NT2/D1 (cell line): Measurements from ENCODE around the gene HSPB3.

Source experiments
- DNase-seq: peaks from one replicate; pipeline ENCODE4 v3.0.0-alpha.2; 2011; ENCODE audit warnings: low read depth, low spot score
- H3K27me3 ChIP-seq: 2 replicates; pipeline ENCODE4 v1.6.0; 2011; ENCODE audit warnings: mild to moderate bottlenecking; ENCODE audit not compliant: insufficient read length, insufficient read depth
- H3K36me3 ChIP-seq: 2 replicates; pipeline ENCODE4 v1.6.1; 2011; ENCODE audit warnings: mild to moderate bottlenecking, low read length, mixed read lengths; ENCODE audit not compliant: insufficient read depth, insufficient read length
- H3K4me1 ChIP-seq: 2 replicates; pipeline ENCODE4 v1.5.1; 2011; ENCODE audit not compliant: insufficient read depth, insufficient read length
- H3K4me3 ChIP-seq: 2 replicates; pipeline ENCODE4 v1.5.1; 2011; ENCODE audit warnings: low read depth; ENCODE audit not compliant: insufficient read length
- H3K9ac ChIP-seq: 2 replicates; pipeline ENCODE4 v1.6.0; 2011; ENCODE audit warnings: low read depth; ENCODE audit not compliant: insufficient read length
- H3K9me3 ChIP-seq: 2 replicates; pipeline ENCODE4 v1.5.1; 2011; ENCODE audit warnings: mild to moderate bottlenecking, low read length; ENCODE audit not compliant: insufficient read depth
- SUZ12 ChIP-seq: IDR thresholded peaks from 2 replicates; pipeline ENCODE4 v1.6.1; 2011; ENCODE audit not compliant: insufficient read length, insufficient read depth; ENCODE audit errors: extremely low read depth
- YY1 ChIP-seq: IDR thresholded peaks from 2 replicates; pipeline ENCODE4 v1.6.1; 2011; ENCODE audit not compliant: insufficient read length, insufficient read depth
- ZNF274 ChIP-seq: IDR thresholded peaks from 2 replicates; pipeline ENCODE4 v1.6.1; 2011; ENCODE audit warnings: mild to moderate bottlenecking, low read depth, low read length

Gene HSPB3

DNA sequence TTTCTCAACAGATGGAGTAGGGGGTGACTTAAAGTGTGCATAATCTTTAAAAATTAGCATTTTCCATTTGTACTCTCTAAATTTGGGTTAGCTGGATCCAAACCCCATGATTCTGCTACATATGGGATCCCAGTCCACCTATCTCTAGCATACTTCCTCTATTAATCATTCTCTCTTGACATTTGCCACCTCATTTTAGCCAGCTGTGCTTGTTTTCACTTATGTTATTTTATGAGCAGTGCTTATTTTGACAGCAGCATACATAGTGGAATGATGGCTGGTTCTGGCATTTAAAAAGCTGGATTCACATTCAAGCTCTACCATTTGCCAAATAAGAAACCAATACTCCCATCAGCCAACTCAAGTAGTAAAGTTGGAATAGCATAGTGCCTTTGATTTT is 39.5 kb downstream of the HSPB3 start:
- Histone ChIP-seq H3K36me3 (no peaks in the 10 kb centered on the region), H3K9me3 (no peaks in the 10 kb centered on the region; the same call in 1 of the 2 replicates), H3K27me3 (no peaks in the 10 kb centered on the region), H3K4me3 (no peak overlapping the region), H3K9ac (no peak overlapping the region), H3K4me1 (no peaks in the 10 kb centered on the region)
- no peak for DNase-seq
- no peak for TF ChIP-seq YY1
- no peak for TF ChIP-seq ZNF274
- no peak for TF ChIP-seq SUZ12
